ENCODE measurements around the gene EXOSC1.
A peak's percentile ranks its signal among the peaks of the same experiment; 100 is the strongest.

EXOSC1 gene

GRCh38 chr10:97445722-97446639 is at the start of gene EXOSC1, which contains the start of gene ZDHHC16:
EXOSC1 (minus strand) TSS chr10:97446006; CDS start chr10:97445985, 21 bp downstream.
ZDHHC16 (plus strand) TSS chr10:97446175; CDS start chr10:97451676, 5,501 bp downstream.
- H3K4me3 ChIP-seq (replicated peaks in 1 of 2; ENCODE audit: low read depth in 2 of 2, low read length in 2 of 2): peak within 1 kb of the TSS; percentile 88 to 98
- no peak for TF ChIP-seq CTCF (IDR thresholded peaks at IDR 0.05; ENCODE audit: low read depth, low read length)
- DNase-seq (ENCODE audit: low read depth in 2 of 2): peak; percentile 96 to 97

- H3K4me3 ChIP-seq (replicated peaks in 1 of 2; ENCODE audit: low read depth in 2 of 2, low read length in 2 of 2): no peak overlapping the region
- no peak for TF ChIP-seq CTCF (IDR thresholded peaks at IDR 0.05; ENCODE audit: low read depth, low read length)
- DNase-seq (ENCODE audit: low read depth in 2 of 2): peak; percentile 56 to 74
Observed at GRCh38 chr10:97494863-97495506, 49.2 kb upstream of the EXOSC1 start.

GRCh38 chr10:97494151-97494550 is 48.3 kb upstream of the EXOSC1 start:
- DNase-seq (ENCODE audit: low read depth in 2 of 2): no peak
- TF ChIP-seq CTCF (IDR thresholded peaks at IDR 0.05; ENCODE audit: low read depth, low read length): no peak
- no peak overlapping the region for H3K4me3 ChIP-seq (replicated peaks in 1 of 2; ENCODE audit: low read depth in 2 of 2, low read length in 2 of 2)

- no peak overlapping the region for H3K4me3 ChIP-seq (replicated peaks in 1 of 2; ENCODE audit: low read depth in 2 of 2, low read length in 2 of 2)
- no peak for DNase-seq (ENCODE audit: low read depth in 2 of 2)
- TF ChIP-seq CTCF (IDR thresholded peaks at IDR 0.05; ENCODE audit: low read depth, low read length): no peak
Observed at GRCh38 chr10:97490592-97490991, 44.8 kb upstream of the EXOSC1 start.

GRCh38 chr10:97485647-97486281 is 40.0 kb upstream of the EXOSC1 start:
- no peak overlapping the region for H3K4me3 ChIP-seq (replicated peaks in 1 of 2; ENCODE audit: low read depth in 2 of 2, low read length in 2 of 2)
- DNase-seq (ENCODE audit: low read depth in 2 of 2): no peak
- no peak for TF ChIP-seq CTCF (IDR thresholded peaks at IDR 0.05; ENCODE audit: low read depth, low read length)

- no peak for DNase-seq (ENCODE audit: low read depth in 2 of 2)
- no peak for TF ChIP-seq CTCF (IDR thresholded peaks at IDR 0.05; ENCODE audit: low read depth, low read length)
- H3K4me3 ChIP-seq (replicated peaks in 1 of 2; ENCODE audit: low read depth in 2 of 2, low read length in 2 of 2): no peak overlapping the region
Observed at GRCh38 chr10:97483921-97484320, 38.1 kb upstream of the EXOSC1 start.

All from cardiac fibroblast (primary cell).